ENCODE data around the gene SIX2.

DNA sequence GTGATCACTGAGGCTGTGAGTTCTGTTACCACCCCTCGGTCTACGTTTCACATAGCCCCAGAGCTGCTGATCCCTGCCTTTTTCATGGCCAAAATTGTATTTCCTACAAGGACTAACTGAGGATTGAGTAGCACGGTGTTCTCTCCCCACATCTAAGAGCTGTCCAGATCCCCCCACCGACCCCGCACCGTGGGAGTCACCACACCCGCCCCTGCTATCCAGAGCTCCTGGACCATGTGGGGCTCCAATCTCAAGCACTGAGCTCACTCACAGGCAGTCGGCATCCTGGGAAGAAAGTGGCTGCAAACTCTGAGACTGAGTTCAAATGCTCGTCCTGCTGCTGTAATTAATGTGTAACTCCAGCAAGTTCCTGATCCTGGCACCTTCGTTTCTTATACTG is 9.7 kb downstream of the SIX2 start:
- TF ChIP-seq, protein P1, sequence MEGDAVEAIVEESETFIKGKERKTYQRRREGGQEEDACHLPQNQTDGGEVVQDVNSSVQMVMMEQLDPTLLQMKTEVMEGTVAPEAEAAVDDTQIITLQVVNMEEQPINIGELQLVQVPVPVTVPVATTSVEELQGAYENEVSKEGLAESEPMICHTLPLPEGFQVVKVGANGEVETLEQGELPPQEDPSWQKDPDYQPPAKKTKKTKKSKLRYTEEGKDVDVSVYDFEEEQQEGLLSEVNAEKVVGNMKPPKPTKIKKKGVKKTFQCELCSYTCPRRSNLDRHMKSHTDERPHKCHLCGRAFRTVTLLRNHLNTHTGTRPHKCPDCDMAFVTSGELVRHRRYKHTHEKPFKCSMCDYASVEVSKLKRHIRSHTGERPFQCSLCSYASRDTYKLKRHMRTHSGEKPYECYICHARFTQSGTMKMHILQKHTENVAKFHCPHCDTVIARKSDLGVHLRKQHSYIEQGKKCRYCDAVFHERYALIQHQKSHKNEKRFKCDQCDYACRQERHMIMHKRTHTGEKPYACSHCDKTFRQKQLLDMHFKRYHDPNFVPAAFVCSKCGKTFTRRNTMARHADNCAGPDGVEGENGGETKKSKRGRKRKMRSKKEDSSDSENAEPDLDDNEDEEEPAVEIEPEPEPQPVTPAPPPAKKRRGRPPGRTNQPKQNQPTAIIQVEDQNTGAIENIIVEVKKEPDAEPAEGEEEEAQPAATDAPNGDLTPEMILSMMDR (conservative IDR thresholded peaks at IDR 0.05; ENCODE audit: low read length), result no peak
- no peak for TF ChIP-seq EZH2phosphoT487 (IDR thresholded peaks at IDR 0.05; ENCODE audit: borderline replicate concordance, low read depth, low read length)
